ENCODE data around the gene RGP1.

RGP1 gene

GRCh38 chr9:35729700-35730485, 19.2 kb upstream of the RGP1 start:
- FAIRE-seq (peak; percentile 78), DNase-seq (ENCODE audit: insufficient read length, low spot score) (no peak)
- TF ChIP-seq TAF1 (IDR thresholded peaks at IDR 0.05; ENCODE audit: low read depth, low read length) (no peak), POLR2AphosphoS5 (IDR thresholded peaks at IDR 0.05; ENCODE audit: low read depth, low read length) (no peak), SPI1 (IDR thresholded peaks at IDR 0.05; ENCODE audit: low read depth, low read length) (peak; percentile 91), POLR2A (IDR thresholded peaks at IDR 0.05; ENCODE audit: low read depth, low read length) (0 out of 2 replicates have a peak, but pooled peaks have one; percentile 1), POU2F2 (IDR thresholded peaks at IDR 0.05; ENCODE audit: low read depth, low read length) (no peak), PAX5 (IDR thresholded peaks at IDR 0.05; ENCODE audit: insufficient read depth, low read length, severe bottlenecking) (no peak)

GRCh38 chr9:35730486-35730854, 18.6 kb upstream of the RGP1 start:
- DNase-seq (ENCODE audit: insufficient read length, low spot score) (no peak), FAIRE-seq (no peak)
- TF ChIP-seq TAF1 (IDR thresholded peaks at IDR 0.05; ENCODE audit: low read depth, low read length) = no peak
- TF ChIP-seq PAX5 (IDR thresholded peaks at IDR 0.05; ENCODE audit: insufficient read depth, low read length, severe bottlenecking) = no peak
- no peak for TF ChIP-seq POLR2A (IDR thresholded peaks at IDR 0.05; ENCODE audit: low read depth, low read length)
- no peak for TF ChIP-seq POLR2AphosphoS5 (IDR thresholded peaks at IDR 0.05; ENCODE audit: low read depth, low read length)
- TF ChIP-seq POU2F2 (IDR thresholded peaks at IDR 0.05; ENCODE audit: low read depth, low read length) = no peak

DNA sequence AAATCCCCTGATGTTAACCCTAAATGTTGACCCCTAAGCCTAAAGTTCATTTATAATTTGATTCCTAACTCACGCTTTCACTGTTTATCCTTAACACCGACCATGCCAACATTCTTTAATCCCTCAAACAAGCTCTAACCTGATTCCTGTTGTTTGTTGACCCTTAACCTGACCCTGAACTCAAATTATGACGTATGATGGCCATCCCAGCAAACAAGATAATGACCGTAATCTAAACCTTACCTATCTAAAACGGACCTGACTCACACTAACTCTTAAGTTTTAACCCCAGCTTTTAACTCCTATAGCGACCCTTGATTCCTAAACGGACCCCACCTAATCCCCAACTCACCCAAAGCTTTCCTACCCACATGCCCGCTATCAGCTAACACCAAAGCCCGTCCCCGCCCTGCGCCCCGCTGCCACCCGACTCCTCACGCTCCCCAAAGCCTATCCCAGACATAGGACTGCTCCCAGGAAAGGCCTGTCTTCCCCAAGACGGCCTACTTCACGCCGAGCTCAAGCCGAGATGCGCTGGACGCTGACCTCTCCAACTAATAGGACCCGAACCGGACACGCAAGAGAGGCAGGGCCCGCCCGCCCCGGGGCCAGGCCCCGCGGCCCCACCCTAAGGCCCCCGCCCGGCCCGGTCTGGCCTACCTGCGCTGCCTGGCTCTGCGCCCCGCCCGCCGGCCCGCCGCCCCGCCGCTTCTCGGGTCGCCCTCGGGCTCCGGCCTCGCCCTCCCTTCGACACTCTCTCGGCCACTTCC, 17.5 kb upstream of the RGP1 start:
- DNase-seq (ENCODE audit: insufficient read length, low spot score) = no peak
- FAIRE-seq = peak; percentile 28

DNA sequence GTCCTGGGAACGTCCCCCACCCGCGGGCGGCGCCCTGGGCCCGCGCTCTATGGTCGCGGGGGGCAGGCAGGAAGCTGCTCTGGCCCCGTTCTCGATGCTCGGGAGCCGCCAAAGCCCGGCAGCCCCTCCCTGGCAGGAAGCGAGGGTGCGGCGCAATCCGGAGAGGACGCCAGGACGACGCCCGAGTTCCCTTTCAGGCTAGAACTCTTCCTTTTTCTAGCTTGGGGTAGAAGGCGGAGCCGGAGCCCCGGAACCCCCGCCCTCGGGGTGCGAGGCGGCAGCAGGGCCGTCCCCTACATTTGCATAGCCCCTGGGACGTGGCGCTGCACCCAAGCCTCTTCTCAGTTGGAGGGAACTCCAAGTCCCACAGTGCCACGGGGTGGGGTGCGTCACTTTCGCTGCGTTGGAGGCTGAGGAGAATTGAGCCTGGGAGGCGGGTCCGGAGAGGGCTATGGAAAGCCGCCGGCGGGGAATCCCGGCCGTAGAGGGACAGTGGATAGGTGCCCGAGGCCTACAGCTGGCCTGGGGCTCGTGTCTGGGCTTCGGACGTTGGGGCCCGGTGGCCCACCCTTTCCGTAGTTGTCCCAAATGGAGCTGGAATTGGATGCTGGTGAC, 16.8 kb upstream of the RGP1 start, which contains the start of the genes CREB3 and TLN1:
CREB3 (plus strand) TSS at position 482 of the 615 bp plus-strand sequence; CDS start at position 589, 107 bp downstream.
TLN1 (minus strand) TSS at position 11 of the 615 bp plus-strand sequence. CDS start 6,501 bp downstream, outside the sequence.
- FAIRE-seq (peak; percentile 95), DNase-seq (ENCODE audit: insufficient read length, low spot score) (peak; percentile 92)
- TF ChIP-seq PAX5 (IDR thresholded peaks at IDR 0.05; ENCODE audit: insufficient read depth, low read length, severe bottlenecking) = peak; percentile 32
- peak; percentile 99 for TF ChIP-seq POU2F2 (IDR thresholded peaks at IDR 0.05; ENCODE audit: low read depth, low read length)
- TF ChIP-seq SPI1 (IDR thresholded peaks at IDR 0.05; ENCODE audit: low read depth, low read length) = peak; percentile 61
- peak; percentile 54; the same call in 1 of the 2 replicates for TF ChIP-seq TAF1 (IDR thresholded peaks at IDR 0.05; ENCODE audit: low read depth, low read length)
- 0 out of 2 replicates have a peak, but pooled peaks have one; percentile 28 for TF ChIP-seq POLR2AphosphoS5 (IDR thresholded peaks at IDR 0.05; ENCODE audit: low read depth, low read length)
- TF ChIP-seq POLR2A (IDR thresholded peaks at IDR 0.05; ENCODE audit: low read depth, low read length) = peak; percentile 59; the same call in 1 of the 2 replicates

More for the DNA sequence above, 17.5 kb upstream of the RGP1 start:
- TF ChIP-seq TAF1 (IDR thresholded peaks at IDR 0.05; ENCODE audit: low read depth, low read length) (no peak), SPI1 (IDR thresholded peaks at IDR 0.05; ENCODE audit: low read depth, low read length) (no peak), PAX5 (IDR thresholded peaks at IDR 0.05; ENCODE audit: insufficient read depth, low read length, severe bottlenecking) (no peak), POU2F2 (IDR thresholded peaks at IDR 0.05; ENCODE audit: low read depth, low read length) (no peak), POLR2AphosphoS5 (IDR thresholded peaks at IDR 0.05; ENCODE audit: low read depth, low read length) (no peak), POLR2A (IDR thresholded peaks at IDR 0.05; ENCODE audit: low read depth, low read length) (no peak)

DNA sequence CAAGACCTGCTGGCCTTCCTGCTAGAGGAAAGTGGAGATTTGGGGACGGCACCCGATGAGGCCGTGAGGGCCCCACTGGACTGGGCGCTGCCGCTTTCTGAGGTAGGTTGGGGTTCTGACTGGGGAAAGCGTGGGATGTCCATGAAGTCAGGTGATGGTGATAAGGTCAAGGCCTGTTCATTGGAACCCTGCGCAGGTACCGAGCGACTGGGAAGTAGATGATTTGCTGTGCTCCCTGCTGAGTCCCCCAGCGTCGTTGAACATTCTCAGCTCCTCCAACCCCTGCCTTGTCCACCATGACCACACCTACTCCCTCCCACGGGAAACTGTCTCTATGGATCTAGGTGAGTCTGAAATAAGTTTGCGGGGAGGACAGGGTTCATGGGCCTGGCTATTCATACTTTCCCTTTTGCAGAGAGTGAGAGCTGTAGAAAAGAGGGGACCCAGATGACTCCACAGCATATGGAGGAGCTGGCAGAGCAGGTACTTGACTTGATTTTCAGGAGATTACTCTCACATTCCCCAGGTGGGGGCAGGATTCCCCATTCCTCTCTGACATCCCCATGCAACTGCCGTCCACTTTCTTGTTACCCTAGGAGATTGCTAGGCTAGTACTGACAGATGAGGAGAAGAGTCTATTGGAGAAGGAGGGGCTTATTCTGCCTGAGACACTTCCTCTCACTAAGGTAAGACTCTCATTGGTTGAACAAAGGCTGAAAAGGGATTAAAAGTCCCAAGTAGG, 16.1 kb upstream of the RGP1 start:
- FAIRE-seq (peak; percentile 56), DNase-seq (ENCODE audit: insufficient read length, low spot score) (no peak)
- TF ChIP-seq POLR2A (IDR thresholded peaks at IDR 0.05; ENCODE audit: low read depth, low read length) = peak; percentile 16; the same call in 1 of the 2 replicates
- TF ChIP-seq SPI1 (IDR thresholded peaks at IDR 0.05; ENCODE audit: low read depth, low read length) = peak; percentile 84
- no peak for TF ChIP-seq TAF1 (IDR thresholded peaks at IDR 0.05; ENCODE audit: low read depth, low read length)
- TF ChIP-seq POU2F2 (IDR thresholded peaks at IDR 0.05; ENCODE audit: low read depth, low read length) = no peak
- TF ChIP-seq POLR2AphosphoS5 (IDR thresholded peaks at IDR 0.05; ENCODE audit: low read depth, low read length) = no peak; the same call in 1 of the 2 replicates
- no peak for TF ChIP-seq PAX5 (IDR thresholded peaks at IDR 0.05; ENCODE audit: insufficient read depth, low read length, severe bottlenecking)

GRCh38 chr9:35734096-35734495, 15.0 kb upstream of the RGP1 start:
- FAIRE-seq (no peak), DNase-seq (ENCODE audit: insufficient read length, low spot score) (no peak)
- TF ChIP-seq SPI1 (IDR thresholded peaks at IDR 0.05; ENCODE audit: low read depth, low read length) (no peak), POLR2AphosphoS5 (IDR thresholded peaks at IDR 0.05; ENCODE audit: low read depth, low read length) (no peak)

DNA sequence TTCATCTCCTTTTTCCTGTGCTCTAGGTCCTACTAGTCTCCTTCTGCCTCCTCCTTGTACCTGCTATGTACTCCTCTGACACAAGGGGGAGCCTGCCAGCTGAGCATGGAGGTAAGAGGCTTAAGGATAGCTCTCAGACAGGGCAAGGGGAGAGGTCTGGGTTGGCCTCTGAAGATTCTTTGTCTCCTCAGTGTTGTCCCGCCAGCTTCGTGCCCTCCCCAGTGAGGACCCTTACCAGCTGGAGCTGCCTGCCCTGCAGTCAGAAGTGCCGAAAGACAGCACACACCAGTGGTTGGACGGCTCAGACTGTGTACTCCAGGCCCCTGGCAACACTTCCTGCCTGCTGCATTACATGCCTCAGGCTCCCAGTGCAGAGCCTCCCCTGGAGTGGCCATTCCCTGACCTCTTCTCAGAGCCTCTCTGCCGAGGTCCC, 12.9 kb upstream of the RGP1 start:
- no peak for DNase-seq (ENCODE audit: insufficient read length, low spot score)
- peak; percentile 89 for FAIRE-seq
- TF ChIP-seq POLR2A (IDR thresholded peaks at IDR 0.05; ENCODE audit: low read depth, low read length) = no peak

- no peak for FAIRE-seq
- DNase-seq (ENCODE audit: insufficient read length, low spot score) = no peak
- no peak for TF ChIP-seq SPI1 (IDR thresholded peaks at IDR 0.05; ENCODE audit: low read depth, low read length)
- TF ChIP-seq PAX5 (IDR thresholded peaks at IDR 0.05; ENCODE audit: insufficient read depth, low read length, severe bottlenecking) = no peak
- no peak for TF ChIP-seq TAF1 (IDR thresholded peaks at IDR 0.05; ENCODE audit: low read depth, low read length)
- no peak for TF ChIP-seq POU2F2 (IDR thresholded peaks at IDR 0.05; ENCODE audit: low read depth, low read length)
- no peak for TF ChIP-seq POLR2AphosphoS5 (IDR thresholded peaks at IDR 0.05; ENCODE audit: low read depth, low read length)
- TF ChIP-seq POLR2A (IDR thresholded peaks at IDR 0.05; ENCODE audit: low read depth, low read length) = no peak
These were observed 11.9 kb upstream of the RGP1 start for GRCh38 chr9:35737143-35737542.
